22Rv1 (cell line): ENCODE results near the gene PGAM2.

ENCODE experiments used
- CTCF ChIP-seq: fragments of 450-650 bp; IDR thresholded peaks from 2 replicates; pipeline ENCODE4 v1.5.1; 2017; ENCODE audit warnings: mild to moderate bottlenecking
- ZFX ChIP-seq: fragments of 450-650 bp; IDR thresholded peaks from 2 replicates; pipeline ENCODE4 v1.6.1; 2017; ENCODE audit warnings: antibody characterized with exemption, borderline replicate concordance

DNA sequence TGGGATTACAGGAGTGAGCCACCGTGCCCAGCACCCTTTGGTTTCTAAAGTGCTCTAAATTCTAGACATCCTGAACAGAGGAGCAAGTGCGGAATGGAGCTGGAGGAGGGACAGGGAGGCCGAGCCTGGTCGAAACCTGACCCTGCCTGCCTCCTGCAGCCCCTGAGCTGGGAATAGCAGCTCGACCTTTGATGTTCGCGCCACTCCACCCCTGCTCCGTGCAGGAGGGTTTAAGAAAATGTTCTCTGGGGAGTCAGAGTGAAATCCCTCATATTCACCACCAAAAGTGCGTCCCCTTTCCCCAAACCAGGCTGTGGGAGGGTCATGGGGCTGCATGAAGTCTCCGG lies 1.8 kb downstream of the PGAM2 start:
- TF ChIP-seq CTCF (no peak), ZFX (no peak)
